ENCODE measurements around the gene RPP25L.

- TF ChIP-seq POLR2A (IDR thresholded peaks at IDR 0.05) (no peak), CTCF (IDR thresholded peaks at IDR 0.05) (no peak)
Measured at GRCh38 chr9:34636791-34637355, 25.0 kb upstream of the RPP25L start.

Data from breast epithelium (tissue), 3 donors.